HEK293 (cell line): ENCODE results near the gene PHAX.

ENCODE experiments used
- CTCF ChIA-PET: fragments of 350-600 bp; formaldehyde crosslinking; extraction: SDS; loops from one replicate; lab custom pipeline; 2021; ENCODE audit warnings: antibody characterized with exemption; lab: Yijun Ruan, JAX
- POLR2A ChIA-PET: fragments of 300-600 bp; formaldehyde crosslinking; extraction: SDS; loops from one replicate; lab custom pipeline; 2020; ENCODE audit warnings: antibody characterized with exemption, inconsistent platforms; lab: Yijun Ruan, JAX
- H3K27ac ChIP-seq: fragments of 200-500 bp; sonication (Bioruptor generic); 2 replicates; pipeline ENCODE4 v1.5.1; 2014; ENCODE audit warnings: low read depth, low read length, control low read depth, inconsistent platforms; ENCODE audit errors: extremely low read depth
- H3K36me3 ChIP-seq, 2 experiments: fragments of 200-500 bp in 1 of 2; sonication (Bioruptor generic) in 1 of 2; 1 replicate in 1 of 2; 2 replicates in 1 of 2; pipeline ENCODE4 v1.5.1; 2014 to 2017; ENCODE audit warnings: inconsistent platforms in 2 of 2, low read length in 2 of 2; ENCODE audit not compliant: control insufficient read depth in 2 of 2, insufficient read depth in 1 of 2
- H3K4me1 ChIP-seq: fragments of 200-500 bp; sonication (Bioruptor generic); 2 replicates; pipeline ENCODE4 v1.5.1; 2014; ENCODE audit warnings: mild to moderate bottlenecking, low read length, inconsistent platforms; ENCODE audit not compliant: control insufficient read depth, insufficient read depth
- H3K4me3 ChIP-seq: 2 replicates; pipeline ENCODE4 v1.5.1; 2011; ENCODE audit warnings: low read depth, mild to moderate bottlenecking, control low read depth, low read length, moderate library complexity
- H3K9me3 ChIP-seq: fragments of 200-500 bp; sonication (Bioruptor generic); 2 replicates; pipeline ENCODE4 v1.5.1; 2014; ENCODE audit warnings: low read depth, low read length, inconsistent platforms; ENCODE audit not compliant: control insufficient read depth, insufficient read depth
- GLIS1 ChIP-seq: fragments of 450-650 bp; formaldehyde crosslinking; IDR thresholded peaks from 2 replicates; pipeline ENCODE4 v1.5.1; 2016; ENCODE audit warnings: missing biosample characterization, missing genetic modification characterization
- HOXD13 ChIP-seq: sonication (generic); formaldehyde crosslinking; IDR thresholded peaks from 2 replicates; pipeline ENCODE4 v1.8.0; 2022; ENCODE audit warnings: missing genetic modification reagents, borderline replicate concordance
- KLF10 ChIP-seq: fragments of 450-650 bp; IDR thresholded peaks from 2 replicates; pipeline ENCODE4 v1.5.1; 2018; ENCODE audit warnings: missing biosample characterization, mild to moderate bottlenecking, missing genetic modification characterization
- KLF7 ChIP-seq: fragments of 450-650 bp; formaldehyde crosslinking; IDR thresholded peaks from 2 replicates; pipeline ENCODE4 v1.5.1; 2016; ENCODE audit warnings: missing biosample characterization, missing genetic modification characterization, borderline replicate concordance
- PATZ1 ChIP-seq: fragments of 450-650 bp; formaldehyde crosslinking; IDR thresholded peaks from 2 replicates; pipeline ENCODE4 v1.5.1; 2016; ENCODE audit warnings: missing biosample characterization, missing genetic modification characterization
- PRDM6 ChIP-seq: fragments of 450-650 bp; formaldehyde crosslinking; IDR thresholded peaks from 2 replicates; pipeline ENCODE4 v1.5.1; 2017; ENCODE audit warnings: missing biosample characterization, missing genetic modification characterization
- RBAK ChIP-seq: fragments of 450-650 bp; formaldehyde crosslinking; IDR thresholded peaks from 2 replicates; pipeline ENCODE4 v1.5.1; 2016; ENCODE audit warnings: missing biosample characterization, missing genetic modification characterization
- SCRT1 ChIP-seq: fragments of 450-650 bp; formaldehyde crosslinking; IDR thresholded peaks from 2 replicates; pipeline ENCODE4 v1.5.1; 2016; ENCODE audit warnings: missing biosample characterization, missing genetic modification characterization, borderline replicate concordance
- ZBTB21 ChIP-seq: fragments of 450-650 bp; formaldehyde crosslinking; IDR thresholded peaks from 2 replicates; pipeline ENCODE4 v1.5.1; 2017; ENCODE audit warnings: missing biosample characterization, missing genetic modification characterization
- ZBTB48 ChIP-seq: fragments of 450-650 bp; formaldehyde crosslinking; IDR thresholded peaks from 2 replicates; pipeline ENCODE4 v1.5.1; 2016; ENCODE audit warnings: missing biosample characterization, missing genetic modification characterization
- ZIC2 ChIP-seq: fragments of 450-650 bp; formaldehyde crosslinking; IDR thresholded peaks from 2 replicates; pipeline ENCODE4 v1.5.1; 2016; ENCODE audit warnings: missing biosample characterization, missing genetic modification characterization
- ZNF132 ChIP-seq: fragments of 450-650 bp; formaldehyde crosslinking; IDR thresholded peaks from 2 replicates; pipeline ENCODE4 v1.5.1; 2017; ENCODE audit warnings: missing biosample characterization, missing genetic modification characterization, borderline replicate concordance
- ZNF16 ChIP-seq: fragments of 450-650 bp; formaldehyde crosslinking; IDR thresholded peaks from 2 replicates; pipeline ENCODE4 v1.5.1; 2016; ENCODE audit warnings: low read depth, missing biosample characterization, missing genetic modification characterization
- ZNF19 ChIP-seq: fragments of 450-650 bp; formaldehyde crosslinking; IDR thresholded peaks from 2 replicates; pipeline ENCODE4; 2016; ENCODE audit warnings: missing biosample characterization, missing genetic modification characterization, low read depth
- ZNF24 ChIP-seq: fragments of 450-650 bp; formaldehyde crosslinking; IDR thresholded peaks from 2 replicates; pipeline ENCODE4 v1.5.1; 2016; ENCODE audit warnings: missing biosample characterization, missing genetic modification characterization
- ZNF266 ChIP-seq: fragments of 450-650 bp; formaldehyde crosslinking; IDR thresholded peaks from 2 replicates; pipeline ENCODE4 v1.5.1; 2016; ENCODE audit warnings: missing biosample characterization, missing genetic modification characterization, low read depth
- ZNF274 ChIP-seq, 2 experiments: fragments of 200-500 bp in 1 of 2; fragments of 450-650 bp in 1 of 2; sonication (Bioruptor generic) in 1 of 2; formaldehyde crosslinking in 1 of 2; IDR thresholded peaks; 2 replicates each; pipeline versions ENCODE4 v1.5.1 to v1.6.1; 2014 to 2016; ENCODE audit warnings: borderline replicate concordance in 1 of 2, inconsistent platforms in 1 of 2, low read length in 1 of 2, missing biosample characterization in 1 of 2, missing genetic modification characterization in 1 of 2
- ZNF514 ChIP-seq: fragments of 450-650 bp; formaldehyde crosslinking; IDR thresholded peaks from 2 replicates; pipeline ENCODE4 v1.5.1; 2016; ENCODE audit warnings: missing biosample characterization, missing genetic modification characterization
- ZNF530 ChIP-seq: fragments of 450-650 bp; formaldehyde crosslinking; IDR thresholded peaks from 2 replicates; pipeline ENCODE4 v1.5.1; 2016; ENCODE audit warnings: low read depth, missing biosample characterization, missing genetic modification characterization
- ZNF580 ChIP-seq: fragments of 450-650 bp; formaldehyde crosslinking; IDR thresholded peaks from 2 replicates; pipeline ENCODE4 v1.5.1; 2016; ENCODE audit warnings: missing biosample characterization, missing genetic modification characterization
- ZNF596 ChIP-seq: fragments of 450-650 bp; IDR thresholded peaks from 2 replicates; pipeline ENCODE4 v1.5.0; 2018; ENCODE audit warnings: missing biosample characterization, mild to moderate bottlenecking, missing genetic modification characterization, moderate library complexity
- ZNF610 ChIP-seq: fragments of 450-650 bp; formaldehyde crosslinking; IDR thresholded peaks from 2 replicates; pipeline ENCODE4 v1.5.1; 2016; ENCODE audit warnings: missing biosample characterization, missing genetic modification characterization, borderline replicate concordance
- ZNF623 ChIP-seq: fragments of 450-650 bp; formaldehyde crosslinking; IDR thresholded peaks from 2 replicates; pipeline ENCODE4 v1.5.1; 2016; ENCODE audit warnings: missing biosample characterization, missing genetic modification characterization
- ZNF670 ChIP-seq: fragments of 450-650 bp; formaldehyde crosslinking; IDR thresholded peaks from 2 replicates; pipeline ENCODE4 v1.5.1; 2016; ENCODE audit warnings: missing biosample characterization, missing genetic modification characterization, low read depth
- ZNF677 ChIP-seq: fragments of 450-650 bp; IDR thresholded peaks from 2 replicates; pipeline ENCODE4 v1.5.0; 2018; ENCODE audit warnings: missing biosample characterization, mild to moderate bottlenecking, missing genetic modification characterization, moderate library complexity
- ZNF76 ChIP-seq: fragments of 450-650 bp; formaldehyde crosslinking; IDR thresholded peaks from 2 replicates; pipeline ENCODE4; 2016; ENCODE audit warnings: low read depth, missing biosample characterization, missing genetic modification characterization, borderline replicate concordance
- ZSCAN30 ChIP-seq: fragments of 450-650 bp; IDR thresholded peaks from 2 replicates; pipeline ENCODE4 v1.5.1; 2018; ENCODE audit warnings: missing biosample characterization, mild to moderate bottlenecking, missing genetic modification characterization, moderate library complexity

Gene PHAX

GRCh38 chr5:126577415-126577814 lies 23.3 kb upstream of the PHAX start:
- no peaks in the 10 kb centered on the region for H3K4me1 ChIP-seq
- CTCF ChIA-PET, result no interaction called here
- no peak overlapping the region for H3K27ac ChIP-seq
- H3K9me3 ChIP-seq, result no peaks in the 10 kb centered on the region
- TF ChIP-seq ZNF677 (no peak), ZNF16 (tag by site-specific recombination) (no peak), ZSCAN30 (tag by site-specific recombination) (no peak), ZNF610 (tag by site-specific recombination) (no peak), ZNF132 (tag by site-specific recombination) (no peak)
- TF ChIP-seq, all 188 proteins: peak for 0
- no peak overlapping the region for H3K4me3 ChIP-seq
- H3K36me3 ChIP-seq, result peaks cover 67 to 76% of the 10 kb centered on the region in 2 experiments
- POLR2A ChIA-PET, result no interaction called here

- Histone ChIP-seq H3K4me3 (no peak overlapping the region), H3K36me3 (peaks cover 81 to 91% of the 10 kb centered on the region in 2 experiments), H3K27ac (no peak overlapping the region), H3K9me3 (no peaks in the 10 kb centered on the region), H3K4me1 (no peaks in the 10 kb centered on the region)
- POLR2A ChIA-PET, result interaction anchor here (0.6 to 0.7 kb wide), 2 partner anchors 15 to 238 kb away, joined by 3 to 5 read pairs; partner anchors contain the start of gene ALDH7A1
- TF ChIP-seq ZNF514 (tag by site-specific recombination), result no peak
- TF ChIP-seq GLIS1 (tag by site-specific recombination), result peak; percentile 99
- CTCF ChIA-PET, result interaction anchor here (0.7 to 2.3 kb wide), 4 partner anchors 15 to 381 kb away, joined by 3 to 7 read pairs (median 4); partner anchors contain the start of genes ALDH7A1 and PHAX
These were observed 21.0 kb upstream of the PHAX start for GRCh38 chr5:126579716-126580115.

- Histone ChIP-seq H3K27ac (no peak overlapping the region), H3K4me1 (no peaks in the 10 kb centered on the region), H3K4me3 (no peak overlapping the region), H3K36me3 (peaks cover 86 to 96% of the 10 kb centered on the region in 2 experiments), H3K9me3 (no peaks in the 10 kb centered on the region)
- ChIA-PET CTCF (interaction anchor here (1.2 kb wide), 1 partner anchor 9 kb away, joined by 3 read pairs; no protein-coding TSS in a partner anchor), POLR2A (no interaction called here)
- TF ChIP-seq ZNF580 (tag by site-specific recombination), result no peak
- TF ChIP-seq SCRT1 (tag by site-specific recombination), result no peak
- no peak for TF ChIP-seq RBAK (tag by site-specific recombination)
- TF ChIP-seq ZNF623, result no peak
- TF ChIP-seq PRDM6 (tag by site-specific recombination), result no peak
- TF ChIP-seq ZIC2, result no peak
- no peak for TF ChIP-seq ZNF19 (tag by site-specific recombination)
- no peak for TF ChIP-seq ZNF266 (tag by site-specific recombination)
- no peak for TF ChIP-seq ZNF596 (tag by site-specific recombination)
- no peak for TF ChIP-seq HOXD13 (CRISPR knock-in tag)
- no peak for TF ChIP-seq ZNF24 (tag by site-specific recombination)
- TF ChIP-seq ZNF76, result no peak
- TF ChIP-seq ZNF274 (IDR thresholded peaks at IDR 0.05; ENCODE audit: low read length), result no peak
- no peak for TF ChIP-seq ZNF274 (tag by site-specific recombination; IDR thresholded peaks at IDR 0.05; ENCODE audit: borderline replicate concordance)
- TF ChIP-seq KLF10 (tag by site-specific recombination), result no peak
- TF ChIP-seq ZNF530 (tag by site-specific recombination), result no peak
- TF ChIP-seq KLF7, result no peak
- TF ChIP-seq ZNF670 (tag by site-specific recombination), result no peak
- TF ChIP-seq PATZ1 (tag by site-specific recombination), result no peak
- no peak for TF ChIP-seq ZBTB21 (tag by site-specific recombination)
- TF ChIP-seq ZBTB48, result no peak
These were observed 17.0 kb upstream of the PHAX start for GRCh38 chr5:126583761-126584160.
